K562 (cell line): Measurements from ENCODE around the gene HCFC1R1. TPM values are rescaled to one million over a fixed set of nuclear protein-coding genes. Genes with fewer than 3 reads are reported as not detected.

Source experiments
- ARID2 ChIP-seq: fragments of 450-650 bp; IDR thresholded peaks from 2 replicates; pipeline ENCODE4 v1.6.1; 2017; ENCODE audit warnings: antibody characterized with exemption, mild to moderate bottlenecking
- FOXJ3 ChIP-seq: sonication (generic); formaldehyde crosslinking; IDR thresholded peaks from 2 replicates; pipeline ENCODE4 v1.4.0; 2020; ENCODE audit warnings: mild to moderate bottlenecking, missing genetic modification reagents
- HDAC2 ChIP-seq: fragments of 450-650 bp; IDR thresholded peaks from 2 replicates; pipeline ENCODE4 v1.6.1; 2016; ENCODE audit warnings: mild to moderate bottlenecking
- HNRNPK ChIP-seq: fragments of 200-400 bp; formaldehyde crosslinking; IDR thresholded peaks from one replicate; pipeline ENCODE4 v1.6.1; 2018; ENCODE audit warnings: mild to moderate bottlenecking, low read depth, low read length; ENCODE audit not compliant: poor library complexity, severe bottlenecking
- KLF10 ChIP-seq: fragments of 250-450 bp; sonication (Bioruptor Pico); IDR thresholded peaks from 2 replicates; pipeline ENCODE4 v1.6.1; 2021; ENCODE audit warnings: matching md5 sums
- NR2C1 ChIP-seq, 2 experiments: fragments of 450-650 bp; IDR thresholded peaks; 2 replicates each; pipeline ENCODE4 v1.6.1; 2017; ENCODE audit warnings: mild to moderate bottlenecking in 2 of 2, antibody characterized with exemption in 1 of 2, inconsistent platforms in 1 of 2, missing compliant biosample characterization in 1 of 2, missing genetic modification characterization in 1 of 2
- RCOR1 ChIP-seq, 2 experiments: IDR thresholded peaks; 2 replicates each; pipeline ENCODE4 v1.6.1; 2012; ENCODE audit warnings: low read depth in 2 of 2, low read length in 2 of 2, borderline replicate concordance in 1 of 2, improper control_type of control experiment in 1 of 2
- RFX1 ChIP-seq: fragments of 450-650 bp; IDR thresholded peaks from 2 replicates; pipeline ENCODE4 v1.6.1; 2016; ENCODE audit warnings: mild to moderate bottlenecking, moderate library complexity
- RHOXF2B ChIP-seq: fragments of 250-450 bp; sonication (Bioruptor Pico); conservative IDR thresholded peaks from 2 replicates; pipeline ENCODE4 v1.5.1; 2021
- SETDB1 ChIP-seq: IDR thresholded peaks from one replicate; pipeline ENCODE4 v1.6.1; 2012; ENCODE audit warnings: low read length, control low read depth, inconsistent platforms
- TEAD4 ChIP-seq, 2 experiments: sonication (generic) in 1 of 2; formaldehyde crosslinking in 1 of 2; IDR thresholded peaks; 2 replicates each; pipeline versions ENCODE4 v1.6.1 to v1.8.0; 2012 to 2022; ENCODE audit warnings: borderline replicate concordance in 1 of 2, inconsistent platforms in 1 of 2, low read length in 1 of 2, mild to moderate bottlenecking in 1 of 2, missing genetic modification reagents in 1 of 2
- ZBTB11 ChIP-seq, 3 experiments: fragments of 200-800 bp in 1 of 3; fragments of 250-450 bp in 1 of 3; fragments of 450-650 bp in 1 of 3; sonication (Bioruptor Pico) in 1 of 3; sonication (Bioruptor generic) in 1 of 3; formaldehyde crosslinking in 1 of 3; IDR thresholded peaks; 2 replicates each; pipeline versions ENCODE4 v1.6.1 to v1.8.0; 2016 to 2022; ENCODE audit warnings: mild to moderate bottlenecking in 2 of 3, missing genetic modification characterization in 2 of 3, missing compliant biosample characterization in 1 of 3, moderate library complexity in 1 of 3
- ZBTB7A ChIP-seq: IDR thresholded peaks from 2 replicates; pipeline ENCODE4 v1.6.1; 2011; ENCODE audit warnings: low read depth, mild to moderate bottlenecking, low read length, moderate library complexity, borderline replicate concordance; ENCODE audit not compliant: control insufficient read depth
- ZNF134 ChIP-seq: fragments of 250-450 bp; sonication (Bioruptor Pico); conservative IDR thresholded peaks from 2 replicates; pipeline ENCODE4 v1.4.0; 2020
- ZNF395 ChIP-seq: fragments of 200-800 bp; sonication (Bioruptor generic); IDR thresholded peaks from 2 replicates; pipeline ENCODE4 v1.6.1; 2017; ENCODE audit warnings: missing genetic modification characterization, missing compliant biosample characterization
- ZNF41 ChIP-seq: fragments of 250-450 bp; sonication (Bioruptor Pico); conservative IDR thresholded peaks from 2 replicates; pipeline ENCODE4 v1.4.0; 2020; ENCODE audit warnings: mild to moderate bottlenecking
- ZSCAN32 ChIP-seq: fragments of 450-650 bp; formaldehyde crosslinking; IDR thresholded peaks from 2 replicates; pipeline ENCODE4 v1.4.0; 2020; ENCODE audit warnings: mild to moderate bottlenecking, moderate library complexity
- polyA plus RNA-seq, 8 experiments: library from polyadenylated mRNA; depleted of rRNA in 4 of 8; stranded (reverse) in 5 of 8; unstranded in 3 of 8; fragments of >200 nt; fragmentation: Nextera tagmentation in 2 of 8; fragmentation: Illumina TruSeq in 1 of 8; extraction: Ambion mirVana in 2 of 8; extraction: Trizol in 1 of 8; gene quantifications; 2 replicates each; pipeline versions ENCODE4 v1.2.1 to v1.2.3, GENCODE V29; 2011 to 2014; ENCODE audit warnings: inconsistent platforms in 1 of 8, missing spikeins in 1 of 8
- total RNA-seq, 7 experiments: library from RNA; depleted of rRNA in 6 of 7; stranded (reverse); fragments of >200 nt in 6 of 7; fragmentation: Illumina TruSeq in 2 of 7; extraction: Trizol in 2 of 7; gene quantifications; 2 replicates each; pipeline versions ENCODE4 v1.2.1 to v1.2.3, GENCODE V29; 2011 to 2021; ENCODE audit warnings: low replicate concordance in 1 of 7
- TF ChIP-seq, protein P1 (sequence below): fragments of 450-650 bp; formaldehyde crosslinking; conservative IDR thresholded peaks from 2 replicates; pipeline ENCODE4 v1.4.0; 2022; ENCODE audit warnings: mild to moderate bottlenecking, missing genetic modification characterization

HCFC1R1 gene
- total and polyA plus RNA-seq, 9 of the 15 experiments (the other 6 are each of a cell fraction or from before 2014, with no cell fraction given): 2.2 to 29.0 (median 11.2) TPM

DNA sequence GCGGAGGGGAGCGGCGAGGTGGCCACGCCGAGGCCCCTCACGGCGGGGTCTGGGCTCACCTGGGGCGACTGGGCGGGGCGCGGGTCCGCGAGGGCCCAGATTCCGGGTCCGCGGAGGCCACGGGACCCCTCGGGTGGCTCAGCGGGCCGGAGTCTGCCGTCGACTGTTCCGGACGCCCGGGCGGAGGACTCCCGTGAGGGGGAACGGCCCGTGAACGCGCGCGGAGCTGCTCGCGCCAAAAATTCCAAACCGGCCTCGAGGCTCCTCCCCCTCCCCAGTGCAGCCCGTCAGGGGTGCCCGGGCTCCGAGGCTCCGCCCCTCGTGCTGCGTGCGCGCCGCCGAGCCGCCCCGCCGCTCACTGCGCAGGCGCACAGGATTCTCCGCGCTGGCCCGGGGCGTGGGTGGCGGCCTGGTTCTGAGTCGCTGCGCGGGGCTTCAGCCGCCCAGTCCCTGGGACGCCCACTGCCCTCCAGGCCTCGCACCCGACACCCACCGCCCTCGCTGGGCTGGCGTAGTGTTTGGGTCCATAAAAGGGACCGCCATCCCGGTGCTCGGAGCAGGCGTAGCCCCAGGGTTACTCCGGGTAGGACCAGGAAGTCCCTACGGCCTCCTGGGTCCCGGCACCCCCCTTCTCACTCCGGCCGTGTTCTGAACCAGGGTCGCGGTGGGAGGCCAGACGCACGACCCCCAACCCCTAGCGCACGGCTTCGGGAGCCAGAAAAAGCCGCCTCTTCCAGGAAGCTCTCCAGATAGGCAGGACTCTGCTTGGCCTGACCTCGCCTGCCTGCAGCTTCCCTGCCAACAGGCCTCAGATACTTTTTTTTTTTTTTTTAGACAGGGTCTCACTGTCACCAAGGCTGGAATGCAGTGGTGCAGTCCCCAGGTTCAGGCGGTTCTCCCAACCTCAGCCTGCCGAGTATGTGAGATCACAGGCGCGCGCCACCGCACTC, 43.2 kb downstream of the HCFC1R1 start, which contains the start of gene PKMYT1 (continued):
- TF ChIP-seq ZNF395 (CRISPR knock-in tag): no peak; the same call in 1 of the 2 replicates
- TF ChIP-seq FOXJ3 (CRISPR knock-in tag): no peak
- no peak for TF ChIP-seq ZSCAN32 (CRISPR knock-in tag)
- TF ChIP-seq RHOXF2B (CRISPR knock-in tag): no peak
- no peak for TF ChIP-seq SETDB1
- no peak for TF ChIP-seq RCOR1 (IDR thresholded peaks at IDR 0.05; ENCODE audit: borderline replicate concordance in 1 of 2, low read depth in 2 of 2, low read length in 2 of 2)
- TF ChIP-seq ZNF134 (CRISPR knock-in tag): no peak
- TF ChIP-seq ZBTB7A: peak; percentile 63
- TF ChIP-seq ZBTB11 (CRISPR knock-in tag; IDR thresholded peaks at IDR 0.05): no peak; a peak in 2 of 6 replicates
- TF ChIP-seq ZNF41 (CRISPR knock-in tag): no peak
- TF ChIP-seq HNRNPK: no peak
- no peak for TF ChIP-seq RFX1
- no peak for TF ChIP-seq ARID2
- no peak for TF ChIP-seq NR2C1 (IDR thresholded peaks at IDR 0.05)
- no peak for TF ChIP-seq NR2C1 (tag; IDR thresholded peaks at IDR 0.05)
- TF ChIP-seq KLF10 (CRISPR knock-in tag): no peak
- no peak for TF ChIP-seq HDAC2
- TF ChIP-seq, protein P1, sequence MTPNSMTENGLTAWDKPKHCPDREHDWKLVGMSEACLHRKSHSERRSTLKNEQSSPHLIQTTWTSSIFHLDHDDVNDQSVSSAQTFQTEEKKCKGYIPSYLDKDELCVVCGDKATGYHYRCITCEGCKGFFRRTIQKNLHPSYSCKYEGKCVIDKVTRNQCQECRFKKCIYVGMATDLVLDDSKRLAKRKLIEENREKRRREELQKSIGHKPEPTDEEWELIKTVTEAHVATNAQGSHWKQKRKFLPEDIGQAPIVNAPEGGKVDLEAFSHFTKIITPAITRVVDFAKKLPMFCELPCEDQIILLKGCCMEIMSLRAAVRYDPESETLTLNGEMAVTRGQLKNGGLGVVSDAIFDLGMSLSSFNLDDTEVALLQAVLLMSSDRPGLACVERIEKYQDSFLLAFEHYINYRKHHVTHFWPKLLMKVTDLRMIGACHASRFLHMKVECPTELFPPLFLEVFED (CRISPR knock-in tag): no peak
- no peak for TF ChIP-seq TEAD4 (IDR thresholded peaks at IDR 0.05; ENCODE audit: low read length)
- TF ChIP-seq TEAD4 (CRISPR knock-in tag; IDR thresholded peaks at IDR 0.05; ENCODE audit: borderline replicate concordance): no peak
